ENCODE results near the gene SZRD1.

DNA sequence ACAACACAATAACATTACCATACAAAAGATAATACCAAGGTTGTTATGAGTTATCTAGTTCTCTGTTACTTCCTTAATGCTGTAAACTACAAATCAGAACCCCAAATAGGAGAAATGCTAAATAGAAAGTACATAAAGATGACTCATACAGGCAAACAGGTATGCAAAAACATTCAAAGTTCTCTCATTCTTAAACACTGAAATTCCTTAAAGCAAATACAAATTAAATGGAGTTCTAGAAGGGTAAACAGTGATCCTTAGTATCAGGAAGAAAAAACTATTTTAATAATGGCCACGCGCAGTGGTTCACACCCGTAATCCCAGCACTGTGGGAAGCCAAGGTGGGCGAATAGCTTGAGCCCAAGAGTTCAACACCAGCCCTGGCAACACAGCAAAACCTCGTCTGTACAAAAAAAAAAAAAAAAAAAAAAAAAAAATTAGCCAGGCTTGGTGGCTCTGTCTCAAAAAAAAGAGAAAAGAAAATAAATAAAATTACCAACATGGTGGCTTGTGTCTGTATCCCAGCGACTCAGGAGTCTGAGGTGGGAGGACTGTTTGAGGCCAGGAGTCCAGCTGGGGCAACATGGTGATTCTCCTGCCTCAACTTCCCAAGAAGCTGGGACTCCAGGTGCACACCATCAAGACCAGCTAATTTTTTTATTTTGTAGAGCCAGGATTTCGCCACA is 32.2 kb upstream of the SZRD1 start:
- TF ChIP-seq, protein P1, sequence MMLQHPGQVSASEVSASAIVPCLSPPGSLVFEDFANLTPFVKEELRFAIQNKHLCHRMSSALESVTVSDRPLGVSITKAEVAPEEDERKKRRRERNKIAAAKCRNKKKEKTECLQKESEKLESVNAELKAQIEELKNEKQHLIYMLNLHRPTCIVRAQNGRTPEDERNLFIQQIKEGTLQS (IDR thresholded peaks at IDR 0.05) = no peak
- TF ChIP-seq, protein P2, sequence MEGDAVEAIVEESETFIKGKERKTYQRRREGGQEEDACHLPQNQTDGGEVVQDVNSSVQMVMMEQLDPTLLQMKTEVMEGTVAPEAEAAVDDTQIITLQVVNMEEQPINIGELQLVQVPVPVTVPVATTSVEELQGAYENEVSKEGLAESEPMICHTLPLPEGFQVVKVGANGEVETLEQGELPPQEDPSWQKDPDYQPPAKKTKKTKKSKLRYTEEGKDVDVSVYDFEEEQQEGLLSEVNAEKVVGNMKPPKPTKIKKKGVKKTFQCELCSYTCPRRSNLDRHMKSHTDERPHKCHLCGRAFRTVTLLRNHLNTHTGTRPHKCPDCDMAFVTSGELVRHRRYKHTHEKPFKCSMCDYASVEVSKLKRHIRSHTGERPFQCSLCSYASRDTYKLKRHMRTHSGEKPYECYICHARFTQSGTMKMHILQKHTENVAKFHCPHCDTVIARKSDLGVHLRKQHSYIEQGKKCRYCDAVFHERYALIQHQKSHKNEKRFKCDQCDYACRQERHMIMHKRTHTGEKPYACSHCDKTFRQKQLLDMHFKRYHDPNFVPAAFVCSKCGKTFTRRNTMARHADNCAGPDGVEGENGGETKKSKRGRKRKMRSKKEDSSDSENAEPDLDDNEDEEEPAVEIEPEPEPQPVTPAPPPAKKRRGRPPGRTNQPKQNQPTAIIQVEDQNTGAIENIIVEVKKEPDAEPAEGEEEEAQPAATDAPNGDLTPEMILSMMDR (IDR thresholded peaks at IDR 0.05; ENCODE audit: low read depth, low read length, missing input control) = no peak
- no peak for TF ChIP-seq GABPA (IDR thresholded peaks at IDR 0.05 in 1 of 2, conservative IDR thresholded peaks at IDR 0.05 in 1 of 2)
- TF ChIP-seq, protein P3, sequence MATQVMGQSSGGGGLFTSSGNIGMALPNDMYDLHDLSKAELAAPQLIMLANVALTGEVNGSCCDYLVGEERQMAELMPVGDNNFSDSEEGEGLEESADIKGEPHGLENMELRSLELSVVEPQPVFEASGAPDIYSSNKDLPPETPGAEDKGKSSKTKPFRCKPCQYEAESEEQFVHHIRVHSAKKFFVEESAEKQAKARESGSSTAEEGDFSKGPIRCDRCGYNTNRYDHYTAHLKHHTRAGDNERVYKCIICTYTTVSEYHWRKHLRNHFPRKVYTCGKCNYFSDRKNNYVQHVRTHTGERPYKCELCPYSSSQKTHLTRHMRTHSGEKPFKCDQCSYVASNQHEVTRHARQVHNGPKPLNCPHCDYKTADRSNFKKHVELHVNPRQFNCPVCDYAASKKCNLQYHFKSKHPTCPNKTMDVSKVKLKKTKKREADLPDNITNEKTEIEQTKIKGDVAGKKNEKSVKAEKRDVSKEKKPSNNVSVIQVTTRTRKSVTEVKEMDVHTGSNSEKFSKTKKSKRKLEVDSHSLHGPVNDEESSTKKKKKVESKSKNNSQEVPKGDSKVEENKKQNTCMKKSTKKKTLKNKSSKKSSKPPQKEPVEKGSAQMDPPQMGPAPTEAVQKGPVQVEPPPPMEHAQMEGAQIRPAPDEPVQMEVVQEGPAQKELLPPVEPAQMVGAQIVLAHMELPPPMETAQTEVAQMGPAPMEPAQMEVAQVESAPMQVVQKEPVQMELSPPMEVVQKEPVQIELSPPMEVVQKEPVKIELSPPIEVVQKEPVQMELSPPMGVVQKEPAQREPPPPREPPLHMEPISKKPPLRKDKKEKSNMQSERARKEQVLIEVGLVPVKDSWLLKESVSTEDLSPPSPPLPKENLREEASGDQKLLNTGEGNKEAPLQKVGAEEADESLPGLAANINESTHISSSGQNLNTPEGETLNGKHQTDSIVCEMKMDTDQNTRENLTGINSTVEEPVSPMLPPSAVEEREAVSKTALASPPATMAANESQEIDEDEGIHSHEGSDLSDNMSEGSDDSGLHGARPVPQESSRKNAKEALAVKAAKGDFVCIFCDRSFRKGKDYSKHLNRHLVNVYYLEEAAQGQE (IDR thresholded peaks at IDR 0.05) = no peak
- no peak for TF ChIP-seq TAF1 (conservative IDR thresholded peaks at IDR 0.05)
- TF ChIP-seq EGR1 (IDR thresholded peaks at IDR 0.05; ENCODE audit: low read depth in 2 of 2) = no peak
- TF ChIP-seq YY1 (IDR thresholded peaks at IDR 0.05) = no peak
- no peak for TF ChIP-seq SP1 (IDR thresholded peaks at IDR 0.05)
- TF ChIP-seq, protein P4, sequence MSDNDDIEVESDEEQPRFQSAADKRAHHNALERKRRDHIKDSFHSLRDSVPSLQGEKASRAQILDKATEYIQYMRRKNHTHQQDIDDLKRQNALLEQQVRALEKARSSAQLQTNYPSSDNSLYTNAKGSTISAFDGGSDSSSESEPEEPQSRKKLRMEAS (IDR thresholded peaks at IDR 0.05) = no peak
- TF ChIP-seq JUND (IDR thresholded peaks at IDR 0.05) = no peak

Data from liver (tissue), 3 donors.